Measurements from ENCODE around the gene PTCH1. TPM values are rescaled to one million over a fixed set of nuclear protein-coding genes. Genes with fewer than 3 reads are reported as not detected.

Gene PTCH1
- total and polyA plus RNA-seq, 2 donors (not counting 1 experiment from before 2014, with no cell fraction given) = 3.5 to 13.8 TPM

- H3K4me1 Mint-ChIP-seq = no peaks in the 10 kb centered on the region
- Histone ChIP-seq H3K9ac (ENCODE audit: low read length) (no peak overlapping the region), H3K4me2 (replicated peaks; ENCODE audit: low read depth, low read length, poor library complexity, severe bottlenecking) (no peak overlapping the region), H3K4me3 (ENCODE audit: control extremely low read depth in 1 of 5, extremely low read depth in 1 of 5, insufficient read depth in 1 of 5, low read depth in 2 of 5, low read length in 4 of 5) (no peak overlapping the region), H3K9me3 (ENCODE audit: control extremely low read depth in 1 of 3, control insufficient read depth in 2 of 3, insufficient read depth in 1 of 3, low read length in 2 of 3) (no peaks in the 10 kb centered on the region), H3K4me1 (ENCODE audit: control insufficient read depth in 2 of 2, insufficient read depth in 2 of 2, low read length in 2 of 2) (peaks cover 1 to 2% of the 10 kb centered on the region in 2 donors), H3K36me3 (replicated peaks in 1 of 2; ENCODE audit: control extremely low read depth in 1 of 2, control insufficient read depth in 1 of 2, extremely low read depth in 1 of 2, insufficient read depth in 2 of 2, low read length in 1 of 2) (no peaks in the 10 kb centered on the region), H3K79me2 (ENCODE audit: control insufficient read depth, insufficient read depth, low read length) (no peaks in the 10 kb centered on the region), H4K20me1 (ENCODE audit: control insufficient read depth, insufficient read depth, low read length, poor library complexity, severe bottlenecking) (no peaks in the 10 kb centered on the region), H2AFZ (ENCODE audit: insufficient read depth, low read depth, low read length, poor library complexity, severe bottlenecking) (no peak overlapping the region), H3K27ac (ENCODE audit: low read length in 2 of 2) (no peak overlapping the region), H3K27me3 (replicated peaks in 1 of 4; ENCODE audit: control extremely low read depth in 1 of 4, control insufficient read depth in 3 of 4, insufficient read depth in 4 of 4, low read length in 3 of 4) (peaks cover 0 to 14% (median 8%) of the 10 kb centered on the region in 4 experiments)
- no peak overlapping the region for H3K27ac Mint-ChIP-seq
- ATAC-seq (ENCODE audit: low read depth) (no peak), DNase-seq (no peak)
- H3K27me3 Mint-ChIP-seq = peaks cover 53% of the 10 kb centered on the region
- H3K9me3 Mint-ChIP-seq (ENCODE audit: insufficient read depth) = no peaks in the 10 kb centered on the region
- WGBS (ENCODE audit: insufficient coverage) = 97% methylated on average over 19 of the region's 19 CpGs
- ChIA-PET CTCF (no interaction called here), POLR2A (no interaction called here)
- no peak overlapping the region for H3K4me3 Mint-ChIP-seq
- intact Hi-C loops (cut with micrococcal nuclease) = no loop called here
- TF ChIP-seq CTCF (IDR thresholded peaks at IDR 0.05) (no peak), EZH2 (IDR thresholded peaks at IDR 0.05; ENCODE audit: borderline replicate concordance, insufficient read depth, low read depth, low read length, poor library complexity, severe bottlenecking) (no peak)
Observed at GRCh38 chr9:95468791-95469190, 48.0 kb downstream of the PTCH1 start.

GRCh38 chr9:95465115-95465514 lies 51.7 kb downstream of the PTCH1 start:
- no CpG with 5 or more reads among the region's 4 CpGs for WGBS (ENCODE audit: insufficient coverage)
- no peak overlapping the region for H3K4me3 Mint-ChIP-seq
- H3K27ac ChIP-seq (ENCODE audit: low read length in 2 of 2) = no peak overlapping the region
- peaks cover 65% of the 10 kb centered on the region for H3K27me3 Mint-ChIP-seq
- H3K9me3 ChIP-seq (ENCODE audit: control extremely low read depth in 1 of 3, control insufficient read depth in 2 of 3, insufficient read depth in 1 of 3, low read length in 2 of 3) = no peaks in the 10 kb centered on the region
- no peak overlapping the region for H3K4me2 ChIP-seq (replicated peaks; ENCODE audit: low read depth, low read length, poor library complexity, severe bottlenecking)
- no peak overlapping the region for H3K4me3 ChIP-seq (ENCODE audit: control extremely low read depth in 1 of 5, extremely low read depth in 1 of 5, insufficient read depth in 1 of 5, low read depth in 2 of 5, low read length in 4 of 5)
- H2AFZ ChIP-seq (ENCODE audit: insufficient read depth, low read depth, low read length, poor library complexity, severe bottlenecking) = no peak overlapping the region
- no peaks in the 10 kb centered on the region for H3K36me3 ChIP-seq (replicated peaks in 1 of 2; ENCODE audit: control extremely low read depth in 1 of 2, control insufficient read depth in 1 of 2, extremely low read depth in 1 of 2, insufficient read depth in 2 of 2, low read length in 1 of 2)
- peaks cover 0 to 22% (median 13%) of the 10 kb centered on the region in 4 experiments for H3K27me3 ChIP-seq (replicated peaks in 1 of 4; ENCODE audit: control extremely low read depth in 1 of 4, control insufficient read depth in 3 of 4, insufficient read depth in 4 of 4, low read length in 3 of 4)
- H3K79me2 ChIP-seq (ENCODE audit: control insufficient read depth, insufficient read depth, low read length) = no peaks in the 10 kb centered on the region
- DNase-seq = no peak
- H4K20me1 ChIP-seq (ENCODE audit: control insufficient read depth, insufficient read depth, low read length, poor library complexity, severe bottlenecking) = no peaks in the 10 kb centered on the region
- H3K27ac Mint-ChIP-seq = no peak overlapping the region
- ChIA-PET POLR2A (no interaction called here), CTCF (no interaction called here)
- TF ChIP-seq EZH2 (IDR thresholded peaks at IDR 0.05; ENCODE audit: borderline replicate concordance, insufficient read depth, low read depth, low read length, poor library complexity, severe bottlenecking) = no peak
- no peak for TF ChIP-seq CTCF (IDR thresholded peaks at IDR 0.05)
- peaks cover 26% of the 10 kb centered on the region for H3K4me1 Mint-ChIP-seq
- peaks cover 19 to 24% of the 10 kb centered on the region in 2 donors for H3K4me1 ChIP-seq (ENCODE audit: control insufficient read depth in 2 of 2, insufficient read depth in 2 of 2, low read length in 2 of 2)
- H3K9me3 Mint-ChIP-seq (ENCODE audit: insufficient read depth) = no peaks in the 10 kb centered on the region
- no peak for ATAC-seq (ENCODE audit: low read depth)
- intact Hi-C loops (cut with micrococcal nuclease) = no loop called here
- H3K9ac ChIP-seq (ENCODE audit: low read length) = no peak overlapping the region

Data from B cell (primary cell).